ENCODE measurements around the gene DBP.

Gene DBP

GRCh38 chr19:48627201-48627864, 9.8 kb downstream of the DBP start:
- DNase-seq = peak; percentile 23

GRCh38 chr19:48625891-48626327, 11.3 kb downstream of the DBP start:
- no peak for DNase-seq

GRCh38 chr19:48624791-48625723, 12.1 kb downstream of the DBP start:
- DNase-seq = no peak

- DNase-seq = peak; percentile 97
Measured at GRCh38 chr19:48624067-48624594, 13.0 kb downstream of the DBP start.

GRCh38 chr19:48623556-48624066, 13.6 kb downstream of the DBP start:
- DNase-seq = no peak

GRCh38 chr19:48619692-48620585, 17.2 kb downstream of the DBP start:
- peak; percentile 19 for DNase-seq

- DNase-seq = peak; percentile 97
Measured at GRCh38 chr19:48618916-48619691, 18.1 kb downstream of the DBP start, which contains the start of the genes RPL18 and SPHK2. RPL18 (minus strand) TSS chr19:48619178; CDS start chr19:48619143, 35 bp downstream. SPHK2 (plus strand) TSS chr19:48619506; CDS start chr19:48620515, 1,009 bp downstream.

GRCh38 chr19:48618278-48618915, 18.8 kb downstream of the DBP start:
- no peak for DNase-seq

GRCh38 chr19:48617146-48617937, 19.8 kb downstream of the DBP start:
- DNase-seq = no peak

- DNase-seq = no peak
Measured at GRCh38 chr19:48616491-48617056, 20.6 kb downstream of the DBP start.

- peak; percentile 40 for DNase-seq
Measured at GRCh38 chr19:48616041-48616436, 21.1 kb downstream of the DBP start.

GRCh38 chr19:48615231-48616040, 21.7 kb downstream of the DBP start:
- no peak for DNase-seq

- no peak for DNase-seq
Measured at GRCh38 chr19:48614436-48615230, 22.5 kb downstream of the DBP start, which contains the start of gene FAM83E. FAM83E (minus strand) TSS chr19:48615076; CDS start chr19:48613372, 1,704 bp downstream.

GRCh38 chr19:48613852-48614435, 23.2 kb downstream of the DBP start:
- no peak for DNase-seq

GRCh38 chr19:48613024-48613851, 23.9 kb downstream of the DBP start:
- no peak for DNase-seq

GRCh38 chr19:48611872-48612271, 25.3 kb downstream of the DBP start:
- DNase-seq = no peak

Data from CD4-positive, alpha-beta T cell treated with Interleukin-10 for 1 hour (primary cell).